Fibroblast of pulmonary artery (primary cell): ENCODE data around the gene IPMK.

Source experiments
- DNase-seq: peaks from one replicate; pipeline ENCODE4 v3.0.0-alpha.2; 2010; ENCODE audit warnings: low read depth
- H3K4me3 ChIP-seq: replicated peaks from 2 replicates; pipeline ENCODE4 v1.5.1; 2011; ENCODE audit warnings: low read depth, mild to moderate bottlenecking, control low read depth, low read length, moderate library complexity
- CTCF ChIP-seq: IDR thresholded peaks from 2 replicates; pipeline ENCODE4 v1.5.1; 2011; ENCODE audit warnings: mild to moderate bottlenecking, control low read depth, low read length, inconsistent platforms; ENCODE audit errors: missing control alignments

Gene IPMK

GRCh38 chr10:58267713-58268453, at the start of gene IPMK:
Gene IPMK (minus strand): TSS chr10:58267894. CDS start chr10:58267611, 283 bp downstream.
- DNase-seq = peak; percentile 90
- H3K4me3 ChIP-seq = peak within 1 kb of the TSS; percentile 83
- TF ChIP-seq CTCF = no peak

- DNase-seq = no peak
- no peak for TF ChIP-seq CTCF
- H3K4me3 ChIP-seq = no peak overlapping the region
Measured at GRCh38 chr10:58316874-58317273, 49.2 kb upstream of the IPMK start.

GRCh38 chr10:58311026-58311425, 43.3 kb upstream of the IPMK start:
- TF ChIP-seq CTCF = no peak
- no peak overlapping the region for H3K4me3 ChIP-seq
- no peak for DNase-seq

- DNase-seq = no peak
- no peak overlapping the region for H3K4me3 ChIP-seq
- TF ChIP-seq CTCF = no peak
Measured at GRCh38 chr10:58307676-58308075, 40.0 kb upstream of the IPMK start.

GRCh38 chr10:58305821-58306220, 38.1 kb upstream of the IPMK start:
- DNase-seq = no peak
- TF ChIP-seq CTCF = no peak
- H3K4me3 ChIP-seq = no peak overlapping the region

GRCh38 chr10:58304099-58304633, 36.5 kb upstream of the IPMK start:
- no peak for DNase-seq
- H3K4me3 ChIP-seq = no peak overlapping the region
- no peak for TF ChIP-seq CTCF

- no peak for DNase-seq
- TF ChIP-seq CTCF = no peak
- H3K4me3 ChIP-seq = no peak overlapping the region
Measured at GRCh38 chr10:58302254-58302653, 34.6 kb upstream of the IPMK start.
